Measurements from ENCODE around the gene DGKG.

DGKG gene

GRCh38 chr3:186207515-186207914, 154.5 kb downstream of the DGKG start:
- TF ChIP-seq TARDBP (IDR thresholded peaks at IDR 0.05) (no peak), FOXA1 (IDR thresholded peaks at IDR 0.05) (no peak), L3MBTL2 (conservative IDR thresholded peaks at IDR 0.05) (no peak), ARNT (IDR thresholded peaks at IDR 0.05) (no peak), HDGF (IDR thresholded peaks at IDR 0.05; ENCODE audit: borderline replicate concordance) (no peak), CTBP1 (IDR thresholded peaks at IDR 0.05; ENCODE audit: borderline replicate concordance) (no peak), ELF4 (IDR thresholded peaks at IDR 0.05) (no peak), FOXM1 (IDR thresholded peaks at IDR 0.05; ENCODE audit: borderline replicate concordance) (no peak), NFRKB (IDR thresholded peaks at IDR 0.05) (no peak)
- DNase-seq (ENCODE audit: extremely low spot score), result no peak
- POLR2A ChIA-PET, result no interaction called here
- CTCF ChIA-PET, result no interaction called here

GRCh38 chr3:186200726-186201125, 161.3 kb downstream of the DGKG start:
- ChIA-PET CTCF (no interaction called here), POLR2A (no interaction called here)
- DNase-seq (ENCODE audit: extremely low spot score), result no peak
- TF ChIP-seq HDGF (IDR thresholded peaks at IDR 0.05; ENCODE audit: borderline replicate concordance), result no peak
- TF ChIP-seq BHLHE40 (IDR thresholded peaks at IDR 0.05; ENCODE audit: borderline replicate concordance), result no peak
- no peak for TF ChIP-seq TARDBP (IDR thresholded peaks at IDR 0.05)
- no peak for TF ChIP-seq FOXM1 (IDR thresholded peaks at IDR 0.05; ENCODE audit: borderline replicate concordance)
- no peak for TF ChIP-seq PKNOX1 (IDR thresholded peaks at IDR 0.05)
- TF ChIP-seq FOXA1 (IDR thresholded peaks at IDR 0.05), result no peak
- TF ChIP-seq ELF4 (IDR thresholded peaks at IDR 0.05), result no peak
- no peak for TF ChIP-seq ZNF384 (IDR thresholded peaks at IDR 0.05)

GRCh38 chr3:186198442-186198841, 163.6 kb downstream of the DGKG start:
- CTCF ChIA-PET, result no interaction called here
- no peak for DNase-seq (ENCODE audit: extremely low spot score)
- POLR2A ChIA-PET, result no interaction called here
- TF ChIP-seq CTBP1 (IDR thresholded peaks at IDR 0.05; ENCODE audit: borderline replicate concordance) (no peak), FOXA1 (IDR thresholded peaks at IDR 0.05) (no peak), L3MBTL2 (conservative IDR thresholded peaks at IDR 0.05) (no peak), FOXM1 (IDR thresholded peaks at IDR 0.05; ENCODE audit: borderline replicate concordance) (no peak), ARNT (IDR thresholded peaks at IDR 0.05) (no peak), PKNOX1 (IDR thresholded peaks at IDR 0.05) (no peak), FOXK2 (IDR thresholded peaks at IDR 0.05) (no peak), LEF1 (IDR thresholded peaks at IDR 0.05; ENCODE audit: borderline replicate concordance) (no peak), SUZ12 (IDR thresholded peaks at IDR 0.05) (no peak), ELF4 (IDR thresholded peaks at IDR 0.05) (no peak), ZNF384 (IDR thresholded peaks at IDR 0.05) (no peak), TARDBP (IDR thresholded peaks at IDR 0.05) (no peak), NFRKB (IDR thresholded peaks at IDR 0.05) (no peak)

DNA sequence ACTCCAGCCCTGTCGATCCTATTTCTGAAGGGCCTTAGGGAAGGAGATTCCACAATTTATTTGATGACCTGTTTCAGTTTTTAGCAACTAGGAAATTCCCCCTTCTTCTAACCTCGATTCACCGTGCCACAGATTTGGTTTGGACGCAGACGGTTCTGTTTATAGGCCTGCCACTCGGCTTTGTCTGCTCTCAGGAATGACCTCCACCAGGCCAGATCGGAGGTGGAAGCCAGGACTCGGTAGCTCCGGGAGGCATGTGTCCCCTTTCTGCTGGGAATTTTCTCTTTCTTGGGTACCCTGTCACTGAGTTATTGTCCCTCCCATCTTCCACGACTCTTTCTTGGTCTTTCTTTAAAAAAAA, 167.6 kb downstream of the DGKG start:
- no peak for TF ChIP-seq FOXM1 (IDR thresholded peaks at IDR 0.05; ENCODE audit: borderline replicate concordance)
- TF ChIP-seq NFRKB (IDR thresholded peaks at IDR 0.05), result no peak
- TF ChIP-seq BHLHE40 (IDR thresholded peaks at IDR 0.05; ENCODE audit: borderline replicate concordance), result no peak
- TF ChIP-seq L3MBTL2 (conservative IDR thresholded peaks at IDR 0.05), result no peak
- no peak for TF ChIP-seq HDGF (IDR thresholded peaks at IDR 0.05; ENCODE audit: borderline replicate concordance)
- no peak for TF ChIP-seq FOXK2 (IDR thresholded peaks at IDR 0.05)
- no peak for TF ChIP-seq ARNT (IDR thresholded peaks at IDR 0.05)
- no peak for TF ChIP-seq SUZ12 (IDR thresholded peaks at IDR 0.05)
- no peak for TF ChIP-seq CTBP1 (IDR thresholded peaks at IDR 0.05; ENCODE audit: borderline replicate concordance)
- ChIA-PET POLR2A (no interaction called here), CTCF (no interaction called here)
- DNase-seq (ENCODE audit: extremely low spot score), result no peak

DNA sequence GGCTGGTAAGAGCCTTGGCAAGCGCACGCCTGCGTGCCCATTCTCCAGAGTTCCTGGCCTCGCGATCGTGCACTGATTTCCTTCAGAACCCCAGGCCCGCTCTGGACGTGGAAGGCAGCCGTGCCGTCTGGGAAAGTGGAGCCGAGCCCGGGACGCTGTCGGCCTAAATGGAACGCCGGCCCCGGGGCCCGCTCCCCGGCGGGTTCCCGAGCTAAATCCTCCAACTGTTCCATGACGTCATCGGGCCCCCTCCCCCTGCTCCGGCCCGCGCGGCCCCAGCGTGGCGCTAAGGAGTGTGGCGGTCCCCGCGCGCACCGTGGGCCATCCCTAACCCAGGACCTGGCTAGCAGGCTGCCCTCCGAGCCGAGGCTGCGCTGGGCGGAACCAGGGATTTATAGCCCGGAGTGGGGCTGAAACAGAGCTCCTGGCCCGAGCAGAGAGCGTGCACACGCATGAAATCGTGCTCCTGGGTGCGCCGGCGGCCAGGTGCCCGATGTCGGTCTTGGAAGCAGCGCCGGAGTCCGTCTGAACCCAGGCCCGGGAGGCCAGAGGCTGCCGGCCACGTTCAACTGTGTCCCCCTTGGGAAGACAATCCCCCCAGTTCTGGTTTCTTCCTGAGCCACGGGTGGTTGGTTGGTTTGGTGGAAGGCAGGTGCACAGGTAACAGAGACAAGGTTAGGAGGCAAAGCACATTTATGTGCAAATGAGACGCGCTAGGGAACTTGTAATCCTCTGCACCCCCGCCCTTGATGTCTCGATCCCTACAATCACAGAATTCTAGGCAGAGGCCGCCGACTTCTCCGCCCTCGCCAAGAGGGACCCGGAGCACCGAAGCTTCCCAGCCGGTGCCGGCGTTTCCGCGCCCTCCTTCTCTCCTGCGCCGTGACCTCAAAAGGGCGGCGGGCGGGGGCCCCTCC, 168.2 kb downstream of the DGKG start:
- TF ChIP-seq HDGF (IDR thresholded peaks at IDR 0.05; ENCODE audit: borderline replicate concordance), result no peak
- TF ChIP-seq PKNOX1 (IDR thresholded peaks at IDR 0.05), result no peak
- TF ChIP-seq TARDBP (IDR thresholded peaks at IDR 0.05), result no peak
- no peak for TF ChIP-seq FOXA1 (IDR thresholded peaks at IDR 0.05)
- no peak for TF ChIP-seq ZNF384 (IDR thresholded peaks at IDR 0.05)
- TF ChIP-seq SUZ12 (IDR thresholded peaks at IDR 0.05), result no peak
- TF ChIP-seq CTBP1 (IDR thresholded peaks at IDR 0.05; ENCODE audit: borderline replicate concordance), result no peak
- no peak for TF ChIP-seq SP1 (IDR thresholded peaks at IDR 0.05)
- TF ChIP-seq ARNT (IDR thresholded peaks at IDR 0.05), result no peak
- no peak for TF ChIP-seq LEF1 (IDR thresholded peaks at IDR 0.05; ENCODE audit: borderline replicate concordance)
- TF ChIP-seq NFRKB (IDR thresholded peaks at IDR 0.05), result no peak
- no peak for TF ChIP-seq ELF4 (IDR thresholded peaks at IDR 0.05)
- no peak for TF ChIP-seq FOXM1 (IDR thresholded peaks at IDR 0.05; ENCODE audit: borderline replicate concordance)
- TF ChIP-seq BHLHE40 (IDR thresholded peaks at IDR 0.05; ENCODE audit: borderline replicate concordance), result no peak
- TF ChIP-seq L3MBTL2 (conservative IDR thresholded peaks at IDR 0.05), result no peak
- TF ChIP-seq FOXK2 (IDR thresholded peaks at IDR 0.05), result no peak
- DNase-seq (ENCODE audit: extremely low spot score), result no peak
- POLR2A ChIA-PET, result no interaction called here
- CTCF ChIA-PET, result no interaction called here

DNA sequence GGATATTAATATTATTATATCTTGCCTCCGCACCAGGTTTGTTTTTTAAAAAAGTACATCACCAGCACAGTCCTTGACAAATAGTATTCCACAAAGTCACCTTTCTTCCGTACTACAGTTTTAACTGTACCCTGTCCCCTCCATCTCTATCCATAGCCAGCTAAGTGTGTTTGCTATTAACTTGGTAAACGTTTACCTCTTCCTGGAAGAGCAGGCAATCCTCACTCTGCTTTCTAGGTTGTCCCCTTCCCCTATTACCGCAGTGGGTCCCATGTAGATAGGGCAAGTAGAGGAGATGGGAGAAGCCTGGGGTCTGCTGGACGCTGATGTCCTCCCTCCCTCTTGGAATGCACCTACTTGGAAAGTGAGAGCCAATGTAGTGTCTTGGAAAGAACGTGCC, 169.2 kb downstream of the DGKG start:
- POLR2A ChIA-PET, result no interaction called here
- TF ChIP-seq LEF1 (IDR thresholded peaks at IDR 0.05; ENCODE audit: borderline replicate concordance) (no peak), PKNOX1 (IDR thresholded peaks at IDR 0.05) (no peak), FOXM1 (IDR thresholded peaks at IDR 0.05; ENCODE audit: borderline replicate concordance) (no peak), TARDBP (IDR thresholded peaks at IDR 0.05) (no peak), CTBP1 (IDR thresholded peaks at IDR 0.05; ENCODE audit: borderline replicate concordance) (no peak), SP1 (IDR thresholded peaks at IDR 0.05) (no peak), ARNT (IDR thresholded peaks at IDR 0.05) (no peak), L3MBTL2 (conservative IDR thresholded peaks at IDR 0.05) (no peak), BHLHE40 (IDR thresholded peaks at IDR 0.05; ENCODE audit: borderline replicate concordance) (no peak), HDGF (IDR thresholded peaks at IDR 0.05; ENCODE audit: borderline replicate concordance) (no peak), FOXA1 (IDR thresholded peaks at IDR 0.05) (no peak), NFRKB (IDR thresholded peaks at IDR 0.05) (no peak), ZNF384 (IDR thresholded peaks at IDR 0.05) (no peak), SUZ12 (IDR thresholded peaks at IDR 0.05) (no peak)
- DNase-seq (ENCODE audit: extremely low spot score), result no peak

More for the DNA sequence above, 169.2 kb downstream of the DGKG start:
- CTCF ChIA-PET, result no interaction called here
